Measurements from ENCODE around the gene GAB1.
"Not testable (repeated sequence)": the region's sequence is repeated elsewhere in the genome, so short reads cannot be mapped to it uniquely, and the experiment has no call there.

DNA sequence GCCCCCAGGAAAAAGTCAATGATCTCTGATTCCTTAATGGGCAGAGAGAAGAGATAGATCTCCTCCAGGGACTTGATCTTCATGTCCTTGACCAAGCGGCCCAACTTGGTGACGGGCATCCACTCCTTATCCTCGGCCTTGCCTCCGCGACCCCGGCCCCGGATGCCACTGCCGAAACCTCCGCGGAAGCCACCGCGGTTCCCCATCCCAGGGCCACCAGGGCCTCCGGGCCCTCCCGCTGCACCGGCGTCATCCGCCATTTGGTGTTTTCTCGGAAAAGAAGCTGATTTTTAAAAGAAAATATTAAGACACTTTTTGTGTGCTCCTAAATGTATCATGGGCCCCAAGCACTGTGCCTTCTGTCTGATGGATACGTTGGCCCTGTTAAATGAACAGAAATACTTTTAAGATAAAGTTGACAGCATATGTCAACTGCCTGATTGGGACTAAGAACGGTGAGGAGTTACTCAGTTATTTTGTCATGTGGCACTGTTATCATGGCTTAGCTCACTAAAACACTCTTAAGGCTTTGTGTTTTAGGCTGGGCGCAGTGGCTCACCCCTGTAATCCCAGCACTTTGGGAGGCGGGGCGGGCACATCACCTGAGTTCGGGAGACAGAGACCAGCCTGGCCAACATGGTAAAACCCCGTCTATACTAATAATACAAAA is 13.3 kb downstream of the GAB1 start:
- TF ChIP-seq, protein P1, sequence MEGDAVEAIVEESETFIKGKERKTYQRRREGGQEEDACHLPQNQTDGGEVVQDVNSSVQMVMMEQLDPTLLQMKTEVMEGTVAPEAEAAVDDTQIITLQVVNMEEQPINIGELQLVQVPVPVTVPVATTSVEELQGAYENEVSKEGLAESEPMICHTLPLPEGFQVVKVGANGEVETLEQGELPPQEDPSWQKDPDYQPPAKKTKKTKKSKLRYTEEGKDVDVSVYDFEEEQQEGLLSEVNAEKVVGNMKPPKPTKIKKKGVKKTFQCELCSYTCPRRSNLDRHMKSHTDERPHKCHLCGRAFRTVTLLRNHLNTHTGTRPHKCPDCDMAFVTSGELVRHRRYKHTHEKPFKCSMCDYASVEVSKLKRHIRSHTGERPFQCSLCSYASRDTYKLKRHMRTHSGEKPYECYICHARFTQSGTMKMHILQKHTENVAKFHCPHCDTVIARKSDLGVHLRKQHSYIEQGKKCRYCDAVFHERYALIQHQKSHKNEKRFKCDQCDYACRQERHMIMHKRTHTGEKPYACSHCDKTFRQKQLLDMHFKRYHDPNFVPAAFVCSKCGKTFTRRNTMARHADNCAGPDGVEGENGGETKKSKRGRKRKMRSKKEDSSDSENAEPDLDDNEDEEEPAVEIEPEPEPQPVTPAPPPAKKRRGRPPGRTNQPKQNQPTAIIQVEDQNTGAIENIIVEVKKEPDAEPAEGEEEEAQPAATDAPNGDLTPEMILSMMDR (IDR thresholded peaks at IDR 0.05): not testable (repeated sequence)
- TF ChIP-seq POLR2A, EP300 (IDR thresholded peaks at IDR 0.05): not testable (repeated sequence)

All from ovary (tissue), 3 donors.